Loucy (cell line): ENCODE measurements around the gene GPR149.

Source experiments
- H2AFZ ChIP-seq: fragments of 200-600 bp; sonication (generic); 2 replicates; pipeline ENCODE4 v1.6.0; 2016; ENCODE audit warnings: antibody characterized with exemption, mild to moderate bottlenecking, low read length, moderate library complexity
- H3F3A ChIP-seq: fragments of 200-600 bp; 2 replicates; pipeline ENCODE4 v1.6.0; 2016; ENCODE audit warnings: antibody characterized with exemption, low read depth, mild to moderate bottlenecking
- H3K27me3 ChIP-seq: fragments of 200-600 bp; sonication (generic); 2 replicates; pipeline ENCODE4 v1.6.1; 2014; ENCODE audit warnings: low read length, mild to moderate bottlenecking; ENCODE audit not compliant: insufficient read depth, poor library complexity, severe bottlenecking
- H3K36me3 ChIP-seq: fragments of 200-600 bp; sonication (generic); 2 replicates; pipeline ENCODE4 v1.6.1; 2016; ENCODE audit warnings: low read length; ENCODE audit not compliant: insufficient read depth
- H3K4me1 ChIP-seq: fragments of 200-600 bp; sonication (generic); 2 replicates; pipeline ENCODE4 v1.5.1; 2014; ENCODE audit warnings: low read length, mild to moderate bottlenecking; ENCODE audit not compliant: insufficient read depth, poor library complexity, severe bottlenecking
- H3K4me2 ChIP-seq: fragments of 200-600 bp; sonication (generic); 2 replicates; pipeline ENCODE4 v1.6.0; 2014; ENCODE audit warnings: antibody characterized with exemption, low read length, low read depth, mild to moderate bottlenecking; ENCODE audit not compliant: poor library complexity, severe bottlenecking
- H3K4me3 ChIP-seq: fragments of 200-600 bp; sonication (generic); 2 replicates; pipeline ENCODE4 v1.5.1; 2014; ENCODE audit warnings: low read length, mild to moderate bottlenecking, mixed read lengths; ENCODE audit not compliant: poor library complexity, severe bottlenecking
- H3K79me2 ChIP-seq: fragments of 200-600 bp; sonication (generic); 2 replicates; pipeline ENCODE4 v1.6.1; 2014; ENCODE audit warnings: low read length; ENCODE audit not compliant: insufficient read depth
- H3K9ac ChIP-seq: fragments of 200-600 bp; sonication (generic); 2 replicates; pipeline ENCODE4 v1.6.0; 2014; ENCODE audit warnings: mild to moderate bottlenecking, low read depth, low read length, moderate library complexity; ENCODE audit not compliant: poor library complexity, severe bottlenecking
- H3K9me2 ChIP-seq: fragments of 200-600 bp; sonication (generic); replicated peaks from 2 replicates; pipeline ENCODE4 v1.6.1; 2016; ENCODE audit warnings: low read depth, low read length, mixed read lengths
- H3K9me3 ChIP-seq: fragments of 200-600 bp; sonication (generic); 2 replicates; pipeline ENCODE4 v1.6.1; 2014; ENCODE audit warnings: mild to moderate bottlenecking, antibody characterized with exemption, low read length, low read depth; ENCODE audit not compliant: insufficient read depth
- H4K20me1 ChIP-seq: fragments of 200-600 bp; sonication (generic); 2 replicates; pipeline ENCODE4 v1.6.0; 2014; ENCODE audit warnings: antibody characterized with exemption, low read length, mild to moderate bottlenecking; ENCODE audit not compliant: insufficient read depth, poor library complexity, severe bottlenecking
- EZH2phosphoT487 ChIP-seq: fragments of 200-600 bp; IDR thresholded peaks from 2 replicates; pipeline ENCODE4 v1.6.1; 2018; ENCODE audit warnings: antibody characterized with exemption, mild to moderate bottlenecking, moderate library complexity, borderline replicate concordance
- TF ChIP-seq, protein P1 (sequence below): fragments of 200-600 bp; sonication (generic); conservative IDR thresholded peaks from 2 replicates; pipeline ENCODE4 v1.5.1; 2014; ENCODE audit warnings: mild to moderate bottlenecking, antibody characterized with exemption, low read length

Gene GPR149

DNA sequence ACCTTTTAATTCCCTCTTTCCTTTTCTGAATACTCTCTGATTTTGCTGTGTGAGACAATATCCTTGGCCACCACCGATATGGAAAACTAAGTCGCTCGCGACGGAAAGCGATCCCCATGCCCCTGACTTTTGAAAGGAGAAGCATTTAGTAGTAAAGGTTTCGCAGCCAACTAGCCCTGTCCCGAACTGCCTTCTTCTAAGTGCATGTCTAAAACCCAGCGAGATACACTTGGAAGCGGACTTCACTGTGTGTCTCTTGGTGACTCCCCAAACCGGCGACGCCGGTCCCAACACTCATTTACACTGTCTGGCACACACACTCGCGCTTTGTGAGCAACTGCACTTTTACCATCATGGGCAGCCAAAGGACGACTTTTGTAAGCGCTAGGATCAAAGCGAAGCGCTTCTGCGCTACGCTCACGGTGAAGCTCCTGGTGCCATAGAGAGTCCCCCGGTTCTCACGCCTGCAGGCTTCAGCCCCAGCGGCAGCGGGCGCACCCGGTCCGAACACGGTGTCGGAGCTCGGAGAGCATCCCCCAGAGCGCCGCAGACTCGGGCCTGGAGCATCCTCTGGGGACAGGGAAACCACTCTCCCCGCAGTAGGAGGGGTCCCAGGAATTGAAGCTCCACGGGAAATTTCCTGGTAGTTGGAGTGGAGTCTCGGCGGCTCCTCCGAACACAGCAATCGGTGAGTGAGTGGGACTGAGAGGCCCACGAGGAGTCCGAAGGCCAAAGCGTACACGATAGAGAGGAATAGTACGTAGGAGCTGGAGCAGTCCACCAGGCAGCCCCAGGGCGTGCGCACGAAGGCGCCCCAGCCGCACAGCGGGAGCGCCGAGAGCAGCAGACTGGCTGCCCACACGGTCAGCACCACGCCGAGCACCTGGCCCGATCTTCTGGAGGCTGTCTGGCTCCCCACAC is 1.4 kb downstream of the GPR149 start:
- H3K4me2 ChIP-seq = no peak overlapping the region

DNA sequence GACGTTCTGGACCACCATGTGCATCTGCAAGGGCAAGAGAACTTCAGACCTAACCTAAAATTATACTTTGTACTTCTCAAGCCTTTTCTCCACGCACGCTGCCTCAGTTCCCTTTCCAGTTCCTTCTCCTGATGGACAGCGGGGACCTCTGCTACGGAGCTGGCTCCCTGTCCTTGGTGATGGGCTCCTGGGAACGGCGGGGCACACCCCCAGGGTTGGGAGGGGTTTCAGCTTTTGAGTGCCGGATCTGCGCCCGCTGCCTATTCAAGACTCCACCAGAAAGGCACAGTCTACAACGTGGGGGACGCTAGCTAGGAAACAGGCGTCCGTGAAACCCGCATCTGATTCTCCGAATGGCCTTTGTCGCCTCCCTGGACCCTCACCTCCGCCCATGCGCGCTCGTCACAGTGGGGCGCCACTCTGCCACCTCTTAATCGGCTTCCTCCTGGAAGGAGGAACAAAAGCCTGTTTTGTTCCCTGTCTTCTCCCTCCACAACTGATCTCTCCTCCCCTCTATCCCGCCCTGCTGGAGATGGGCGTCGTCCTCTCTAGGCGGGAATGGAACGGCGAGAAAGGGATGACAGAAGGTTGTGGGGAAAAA is 2.2 kb downstream of the GPR149 start:
- Histone ChIP-seq H3K4me3 (no peak overlapping the region), H3K9ac (no peak overlapping the region), H3K79me2 (no peaks in the 10 kb centered on the region), H2AFZ (no peak overlapping the region), H3K27me3 (no peaks in the 10 kb centered on the region), H3K9me3 (no peaks in the 10 kb centered on the region), H3F3A (no peaks in the 10 kb centered on the region), H4K20me1 (no peaks in the 10 kb centered on the region), H3K4me1 (no peaks in the 10 kb centered on the region), H3K36me3 (no peaks in the 10 kb centered on the region), H3K9me2 (no peaks in the 10 kb centered on the region), H3K4me2 (no peak overlapping the region)
- TF ChIP-seq, protein P1, sequence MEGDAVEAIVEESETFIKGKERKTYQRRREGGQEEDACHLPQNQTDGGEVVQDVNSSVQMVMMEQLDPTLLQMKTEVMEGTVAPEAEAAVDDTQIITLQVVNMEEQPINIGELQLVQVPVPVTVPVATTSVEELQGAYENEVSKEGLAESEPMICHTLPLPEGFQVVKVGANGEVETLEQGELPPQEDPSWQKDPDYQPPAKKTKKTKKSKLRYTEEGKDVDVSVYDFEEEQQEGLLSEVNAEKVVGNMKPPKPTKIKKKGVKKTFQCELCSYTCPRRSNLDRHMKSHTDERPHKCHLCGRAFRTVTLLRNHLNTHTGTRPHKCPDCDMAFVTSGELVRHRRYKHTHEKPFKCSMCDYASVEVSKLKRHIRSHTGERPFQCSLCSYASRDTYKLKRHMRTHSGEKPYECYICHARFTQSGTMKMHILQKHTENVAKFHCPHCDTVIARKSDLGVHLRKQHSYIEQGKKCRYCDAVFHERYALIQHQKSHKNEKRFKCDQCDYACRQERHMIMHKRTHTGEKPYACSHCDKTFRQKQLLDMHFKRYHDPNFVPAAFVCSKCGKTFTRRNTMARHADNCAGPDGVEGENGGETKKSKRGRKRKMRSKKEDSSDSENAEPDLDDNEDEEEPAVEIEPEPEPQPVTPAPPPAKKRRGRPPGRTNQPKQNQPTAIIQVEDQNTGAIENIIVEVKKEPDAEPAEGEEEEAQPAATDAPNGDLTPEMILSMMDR = no peak
- no peak for TF ChIP-seq EZH2phosphoT487

More for the DNA sequence above, 1.4 kb downstream of the GPR149 start:
- Histone ChIP-seq H3K4me3 (no peak overlapping the region), H3K27me3 (no peaks in the 10 kb centered on the region), H3K79me2 (no peaks in the 10 kb centered on the region), H2AFZ (no peak overlapping the region), H3K4me1 (no peaks in the 10 kb centered on the region), H3K36me3 (no peaks in the 10 kb centered on the region), H3F3A (no peaks in the 10 kb centered on the region), H3K9me3 (no peaks in the 10 kb centered on the region), H4K20me1 (no peaks in the 10 kb centered on the region), H3K9me2 (no peaks in the 10 kb centered on the region), H3K9ac (no peak overlapping the region)
- no peak for TF ChIP-seq EZH2phosphoT487
- TF ChIP-seq, protein P1 = no peak

DNA sequence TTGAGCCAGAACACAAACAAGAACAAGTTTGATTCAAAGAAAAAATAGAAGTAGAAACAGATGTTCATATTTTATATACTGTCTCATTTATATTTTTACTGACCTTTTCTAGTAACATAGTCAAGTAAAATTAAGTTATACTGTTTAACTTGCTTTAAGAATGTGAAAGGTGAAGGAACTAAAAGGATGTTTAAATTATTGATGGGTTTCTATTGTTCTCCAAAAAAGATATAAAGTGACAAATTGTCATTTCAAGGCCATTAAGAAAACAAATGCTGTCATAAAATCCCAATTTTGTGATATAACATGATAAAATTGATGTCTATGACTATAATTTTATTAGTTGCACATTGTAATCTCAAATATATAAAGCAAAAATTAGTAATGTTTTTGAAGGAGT is 7.3 kb downstream of the GPR149 start:
- Histone ChIP-seq H3K9ac (no peak overlapping the region), H3K27me3 (no peaks in the 10 kb centered on the region), H3K4me1 (no peaks in the 10 kb centered on the region), H3K79me2 (no peaks in the 10 kb centered on the region), H4K20me1 (no peaks in the 10 kb centered on the region), H3K4me3 (no peak overlapping the region), H2AFZ (no peak overlapping the region), H3K4me2 (no peak overlapping the region), H3K9me2 (no peaks in the 10 kb centered on the region), H3K36me3 (no peaks in the 10 kb centered on the region), H3K9me3 (no peaks in the 10 kb centered on the region), H3F3A (no peaks in the 10 kb centered on the region)
- TF ChIP-seq, protein P1 = no peak
- TF ChIP-seq EZH2phosphoT487 = no peak
